Measurements from ENCODE around the gene FRYL. TPM values are rescaled to one million over a fixed set of nuclear protein-coding genes. Genes with fewer than 3 reads are reported as not detected.

Gene FRYL
- total and polyA plus RNA-seq, 2 of the 13 experiments (the other 11 are each of a cell fraction or from before 2014, with no cell fraction given): 9.7 to 19.6 TPM

- no peak for TF ChIP-seq HIC2 (CRISPR knock-in tag; IDR thresholded peaks at IDR 0.05; ENCODE audit: low read depth)
- no peak for TF ChIP-seq TAF1 (CRISPR knock-in tag; IDR thresholded peaks at IDR 0.05)
Observed at GRCh38 chr4:48645225-48645794, 134.8 kb downstream of the FRYL start (continued).

GRCh38 chr4:48642421-48643374, 137.4 kb downstream of the FRYL start:
- H3K79me2 ChIP-seq (ENCODE audit: insufficient read depth, low read length): no peaks in the 10 kb centered on the region
- no peaks in the 10 kb centered on the region for H4K20me1 ChIP-seq (ENCODE audit: insufficient read depth, low read length)
- no TSS peak for BruUV-seq (replicated peaks)
- H3K36me3 ChIP-seq (replicated peaks in 1 of 2; ENCODE audit: control insufficient read depth in 1 of 2, insufficient read depth in 2 of 2, low read length in 2 of 2): no peaks in the 10 kb centered on the region
- no peak overlapping the region for H3K4me3 ChIP-seq (replicated peaks in 1 of 3; ENCODE audit: insufficient read depth in 1 of 3, low read depth in 2 of 3, low read length in 3 of 3)
- no peak overlapping the region for H3K9ac ChIP-seq (ENCODE audit: insufficient read depth, low read depth, low read length)
- POLR2A ChIA-PET: no interaction called here
- CTCF ChIA-PET (ENCODE audit: low intra/inter-chr PET ratio, low total read pairs): no interaction called here
- no peaks in the 10 kb centered on the region for H3K4me1 ChIP-seq (ENCODE audit: insufficient read depth, low read length)
- in situ Hi-C loops (cut with HindIII; ENCODE audit: extremely low pct_ligation_motif_present, low pct_unique_long_range_greater_than_20kb): no loop called here
- no peak for TF ChIP-seq ZNF253 (CRISPR knock-in tag; IDR thresholded peaks at IDR 0.05; ENCODE audit: borderline replicate concordance)
- no peak for TF ChIP-seq LRRFIP1 (CRISPR knock-in tag; conservative IDR thresholded peaks at IDR 0.05)
- no peak for TF ChIP-seq ELK4 (CRISPR knock-in tag; IDR thresholded peaks at IDR 0.05; ENCODE audit: borderline replicate concordance)
- no peak for FAIRE-seq
- H3K27me3 ChIP-seq (ENCODE audit: control insufficient read depth in 1 of 2, insufficient read depth in 2 of 2, low read length in 2 of 2): no peaks in the 10 kb centered on the region
- no peak overlapping the region for H3K4me2 ChIP-seq (ENCODE audit: low read depth, low read length)
- H3K27ac ChIP-seq (ENCODE audit: extremely low read length, insufficient read depth, low read length): no peak overlapping the region
- DNase-seq (ENCODE audit: low spot score): no peak
- intact Hi-C loops (cut with micrococcal nuclease; ENCODE audit: unreplicated experiment): no loop called here
- ATAC-seq: no peak
- H2AFZ ChIP-seq (ENCODE audit: low read length): no peak overlapping the region
- WGBS (ENCODE audit: low lambda C conversion rate): 91% methylated on average over 2 of the region's 2 CpGs
- no peaks in the 10 kb centered on the region for H3K9me3 ChIP-seq (ENCODE audit: low read length)

Data from HepG2 (cell line).